HepG2 (cell line): ENCODE data around the gene PTTG1. TPM values are rescaled to one million over a fixed set of nuclear protein-coding genes. Genes with fewer than 3 reads are reported as not detected.

ENCODE experiments used
- ATAC-seq: fragments of 200-7000 bp; cut with Tn5 transposase; 3 replicates; pipeline ENCODE4 v1.9.1; 2020; ENCODE audit warnings: mild to moderate bottlenecking, moderate library complexity
- BruUV-seq: library from RNA; stranded (reverse); fragments of 400-500 nt; replicated peaks from 2 replicates; lab custom pipeline; 2021; lab: Mats Ljungman, UMichigan
- CTCF ChIA-PET: fragments of 300-600 bp; formaldehyde crosslinking; extraction: SDS; loops from one replicate; lab custom pipeline; 2021; ENCODE audit warnings: low total read pairs, inconsistent platforms, low intra/inter-chr PET ratio; lab: Yijun Ruan, JAX
- POLR2A ChIA-PET: fragments of 350-600 bp; sonication (Branson Sonifier 250); formaldehyde crosslinking; loops from one replicate; lab custom pipeline; 2020; ENCODE audit warnings: antibody characterized with exemption, inconsistent platforms; lab: Yijun Ruan, JAX
- DNase-seq: peaks from one replicate; pipeline ENCODE4 v3.0.0-alpha.2; 2015; ENCODE audit warnings: low spot score
- FAIRE-seq: peaks from 3 replicates; lab custom pipeline; 2011; peaks lifted over from hg19 to GRCh38; lab: Jason Lieb, UNC
- H2AFZ ChIP-seq: one replicate; pipeline ENCODE4 v1.6.1; 2011; ENCODE audit warnings: low read length, inconsistent platforms
- H3K27ac ChIP-seq: fragments of 300-600 bp; 3 replicates; pipeline ENCODE4 v1.8.0; 2011; ENCODE audit warnings: mixed run types, mild to moderate bottlenecking, mixed read lengths, low read length, inconsistent platforms; ENCODE audit not compliant: insufficient read depth; ENCODE audit errors: extremely low read length
- H3K27me3 ChIP-seq, 2 experiments: fragments of 200-600 bp in 1 of 2; 2 replicates in 1 of 2; 3 replicates in 1 of 2; pipeline versions ENCODE4 v1.6.0 to v1.8.0; 2011; ENCODE audit warnings: low read length in 2 of 2, mild to moderate bottlenecking in 2 of 2, moderate library complexity in 2 of 2, inconsistent platforms in 1 of 2; ENCODE audit not compliant: insufficient read depth in 2 of 2, control insufficient read depth in 1 of 2
- H3K36me3 ChIP-seq, 2 experiments: fragments of 200-600 bp in 1 of 2; replicated peaks in 1 of 2; 2 replicates in 1 of 2; 3 replicates in 1 of 2; pipeline versions ENCODE4 v1.5.1 to v1.8.0; 2011; ENCODE audit warnings: low read length in 2 of 2, inconsistent platforms in 1 of 2; ENCODE audit not compliant: insufficient read depth in 2 of 2, control insufficient read depth in 1 of 2
- H3K4me1 ChIP-seq: 2 replicates; pipeline ENCODE4 v1.5.1; 2012; ENCODE audit warnings: low read length, inconsistent platforms; ENCODE audit not compliant: insufficient read depth
- H3K4me2 ChIP-seq: 2 replicates; pipeline ENCODE4 v1.6.0; 2011; ENCODE audit warnings: low read depth, low read length, inconsistent platforms
- H3K4me3 ChIP-seq, 3 experiments: fragments of 200-600 bp in 1 of 3; sonication (generic), shearing (Covaris generic) in 1 of 3; replicated peaks in 1 of 3; 2 replicates each; pipeline ENCODE4 v1.5.1; 2011 to 2016; ENCODE audit warnings: low read length in 3 of 3, inconsistent platforms in 2 of 3, low read depth in 2 of 3, mild to moderate bottlenecking in 2 of 3, control low read depth in 1 of 3, mixed read lengths in 1 of 3; ENCODE audit not compliant: insufficient read depth in 1 of 3
- H3K79me2 ChIP-seq: one replicate; pipeline ENCODE4 v1.6.1; 2011; ENCODE audit warnings: low read length, inconsistent platforms; ENCODE audit not compliant: insufficient read depth
- H3K9ac ChIP-seq: 2 replicates; pipeline ENCODE4 v1.6.0; 2011; ENCODE audit warnings: mild to moderate bottlenecking, low read depth, low read length, inconsistent platforms; ENCODE audit not compliant: insufficient read depth
- H3K9me3 ChIP-seq: 2 replicates; pipeline ENCODE4 v1.5.1; 2012; ENCODE audit warnings: mild to moderate bottlenecking, low read length
- H4K20me1 ChIP-seq: 2 replicates; pipeline ENCODE4 v1.6.0; 2011; ENCODE audit warnings: inconsistent platforms, mild to moderate bottlenecking, low read length, moderate library complexity; ENCODE audit not compliant: insufficient read depth
- ARHGAP35 ChIP-seq: sonication (generic); formaldehyde crosslinking; IDR thresholded peaks from 2 replicates; pipeline ENCODE4 v1.9.0; 2022; ENCODE audit warnings: mild to moderate bottlenecking, inconsistent platforms, moderate library complexity, missing genetic modification reagents, borderline replicate concordance
- ETV5 ChIP-seq: IDR thresholded peaks from 2 replicates; pipeline ENCODE4 v1.6.1; 2018; ENCODE audit warnings: missing biosample characterization, missing genetic modification reagents, inconsistent platforms, borderline replicate concordance
- RBAK ChIP-seq: sonication (generic); formaldehyde crosslinking; IDR thresholded peaks from 2 replicates; pipeline ENCODE4 v1.5.1; 2020; ENCODE audit warnings: mild to moderate bottlenecking, missing genetic modification reagents
- TEAD3 ChIP-seq: optimal IDR thresholded peaks from 2 replicates; pipeline ENCODE3; 2016; ENCODE audit warnings: borderline replicate concordance
- ZNF432 ChIP-seq: sonication (generic); formaldehyde crosslinking; IDR thresholded peaks from 2 replicates; pipeline ENCODE4 v1.5.0; 2020; ENCODE audit warnings: missing genetic modification reagents, mild to moderate bottlenecking, borderline replicate concordance
- ZNF644 ChIP-seq: IDR thresholded peaks from 2 replicates; pipeline ENCODE4 v1.6.1; 2016; ENCODE audit warnings: low read depth
- ZSCAN20 ChIP-seq: sonication (generic); formaldehyde crosslinking; IDR thresholded peaks from 2 replicates; pipeline ENCODE4 v1.4.0; 2020; ENCODE audit warnings: missing genetic modification reagents, mild to moderate bottlenecking, borderline replicate concordance
- WGBS: methylation state at CpG from one replicate; pipeline ENCODE4 v1.1.6; 2017; ENCODE audit warnings: low lambda C conversion rate; 5-methylcytosine and 5-hydroxymethylcytosine counted together
- in situ Hi-C: cut with HindIII; loops from 2 replicates; pipeline ENCODE4 v1.10.0; 2017; ENCODE audit warnings: low pct_unique_long_range_greater_than_20kb; ENCODE audit not compliant: extremely low pct_ligation_motif_present
- intact Hi-C: fragments of 100-400 bp; cut with micrococcal nuclease; formaldehyde crosslinking; loops from one replicate; pipeline ENCODE4 v1.10.0; 2022; ENCODE audit not compliant: unreplicated experiment
- polyA plus RNA-seq, 8 experiments: library from polyadenylated mRNA; depleted of rRNA in 3 of 8; stranded (reverse) in 7 of 8; unstranded in 1 of 8; fragments of >200 nt; fragmentation: Illumina TruSeq in 4 of 8; extraction: Trizol in 4 of 8; gene quantifications; 2 replicates each; pipeline versions ENCODE4 v1.2.1 to v1.2.3, GENCODE V29; 2011 to 2016; ENCODE audit warnings: low read depth in 4 of 8, missing spikeins in 1 of 8, mixed read lengths in 1 of 8; ENCODE audit not compliant: insufficient read depth in 1 of 8
- total RNA-seq, 5 experiments: library from RNA; depleted of rRNA; stranded (reverse); fragments of >200 nt; fragmentation: Illumina TruSeq; extraction: Trizol; gene quantifications; 2 replicates each; pipeline ENCODE4 v1.2.3, GENCODE V29; 2016; ENCODE audit warnings: low read depth in 1 of 5
- TF ChIP-seq, protein P1 (sequence below): sonication (generic); formaldehyde crosslinking; IDR thresholded peaks from 2 replicates; pipeline ENCODE4 v1.4.0; 2020; ENCODE audit warnings: missing genetic modification reagents

Gene PTTG1
- total and polyA plus RNA-seq, 2 of the 13 experiments (the other 11 are each of a cell fraction or from before 2014, with no cell fraction given), result 102 to 161 TPM

DNA sequence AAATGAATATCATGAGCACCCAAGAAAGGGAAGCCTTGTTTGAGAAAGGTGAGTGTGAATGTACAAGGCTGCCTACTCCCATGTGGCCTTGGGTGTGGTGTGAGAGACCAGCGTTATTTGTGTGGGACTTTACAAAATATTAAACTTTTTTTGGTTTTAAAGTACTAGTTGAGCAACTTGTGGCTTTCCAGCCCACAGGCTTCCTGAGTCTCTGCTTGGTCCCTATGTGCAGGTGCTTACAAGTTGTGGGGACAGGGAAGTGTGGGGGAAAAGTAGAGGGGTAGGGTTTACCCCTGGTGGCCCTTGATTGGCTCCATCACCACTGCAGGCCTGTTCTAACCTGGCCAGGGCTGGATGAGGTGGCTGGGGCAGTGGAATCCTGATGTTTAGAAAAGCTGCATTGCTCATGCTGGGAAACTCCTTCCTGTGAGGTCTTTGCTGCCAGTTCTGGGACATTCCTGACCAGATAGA is 19.7 kb downstream of the PTTG1 start:
- DNase-seq, result no peak
- TF ChIP-seq ZNF432, result no peak
- TF ChIP-seq, protein P1, sequence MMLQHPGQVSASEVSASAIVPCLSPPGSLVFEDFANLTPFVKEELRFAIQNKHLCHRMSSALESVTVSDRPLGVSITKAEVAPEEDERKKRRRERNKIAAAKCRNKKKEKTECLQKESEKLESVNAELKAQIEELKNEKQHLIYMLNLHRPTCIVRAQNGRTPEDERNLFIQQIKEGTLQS (CRISPR knock-in tag), result no peak
- no peak for TF ChIP-seq ZNF644 (CRISPR knock-in tag)
- TF ChIP-seq ARHGAP35 (CRISPR knock-in tag), result no peak
- no peak for TF ChIP-seq ETV5 (CRISPR knock-in tag)
- no peak for TF ChIP-seq ZSCAN20 (CRISPR knock-in tag)
- TF ChIP-seq RBAK (CRISPR knock-in tag), result no peak
- TF ChIP-seq, all 625 proteins: peak for 0
- WGBS, result 0% methylated on average over 1 of the region's 1 CpG
- no peak for FAIRE-seq
- no peak overlapping the region for H3K4me3 ChIP-seq
- CTCF ChIA-PET, result no interaction called here
- intact Hi-C loops, result no loop called here
- H3K4me1 ChIP-seq, result peaks cover 44% of the 10 kb centered on the region
- no peaks in the 10 kb centered on the region for H3K79me2 ChIP-seq
- POLR2A ChIA-PET, result interaction anchor here (1.6 kb wide), 1 partner anchor 26 kb away, joined by 7 read pairs; no protein-coding TSS in a partner anchor
- ATAC-seq, result no peak
- no peaks in the 10 kb centered on the region for H4K20me1 ChIP-seq
- H3K4me2 ChIP-seq, result no peak overlapping the region
- no peaks in the 10 kb centered on the region for H3K36me3 ChIP-seq
- no TSS peak for BruUV-seq
- H2AFZ ChIP-seq, result no peak overlapping the region
- no peak overlapping the region for H3K9ac ChIP-seq
- no peaks in the 10 kb centered on the region for H3K9me3 ChIP-seq
- no peak overlapping the region for H3K27ac ChIP-seq
- in situ Hi-C loops, result no loop called here
- H3K27me3 ChIP-seq, result peaks cover 0 to 1% of the 10 kb centered on the region in 2 experiments; a peak in 1 of 5 replicates

GRCh38 chr5:160442824-160443431 is 21.3 kb downstream of the PTTG1 start:
- no peak overlapping the region for H3K9ac ChIP-seq
- FAIRE-seq (no peak), DNase-seq (no peak), ATAC-seq (no peak)
- no peaks in the 10 kb centered on the region for H3K9me3 ChIP-seq
- H3K27ac ChIP-seq, result no peak overlapping the region
- no peak overlapping the region for H3K4me3 ChIP-seq
- H3K4me1 ChIP-seq, result peaks cover 37% of the 10 kb centered on the region
- H3K27me3 ChIP-seq, result peaks cover 0 to 1% of the 10 kb centered on the region in 2 experiments; a peak in 1 of 5 replicates
- H3K36me3 ChIP-seq, result no peaks in the 10 kb centered on the region
- H2AFZ ChIP-seq, result no peak overlapping the region
- CTCF ChIA-PET, result no interaction called here
- no TSS peak for BruUV-seq
- POLR2A ChIA-PET, result no interaction called here
- in situ Hi-C loops (no loop called here), intact Hi-C loops (no loop called here)
- no peaks in the 10 kb centered on the region for H4K20me1 ChIP-seq
- TF ChIP-seq TEAD3 (CRISPR knock-in tag), result no peak
- H3K79me2 ChIP-seq, result no peaks in the 10 kb centered on the region
- 51% methylated on average over 4 of the region's 4 CpGs for WGBS
- H3K4me2 ChIP-seq, result no peak overlapping the region; the same call in 1 of the 2 replicates
